Stimulated activated naive CD8-positive, alpha-beta T cell treated with anti-CD3 and anti-CD28 coated beads, Interleukin-15, amount 100 ng/mL, for 72 hours (primary cell): ENCODE data around the gene HPGD.
A peak's percentile ranks its signal among the peaks of the same experiment; 100 is the strongest.

ENCODE experiments used
- ATAC-seq: fragments of 150-1000 bp; cut with Tn5 transposase; 2 replicates; pipeline ENCODE4 v1.10.0; 2021; ENCODE audit warnings: mild to moderate bottlenecking, moderate library complexity
- DNase-seq, 2 donors: peaks; one replicate each; pipeline ENCODE4 v3.0.0; 2021 to 2022
- H3K27ac Mint-ChIP-seq, 2 donors: one replicate each; pipeline ENCODE4 v1.8.0; 2022; ENCODE audit warnings: mild to moderate bottlenecking in 2 of 2, mixed read lengths in 2 of 2, moderate library complexity in 2 of 2
- H3K27me3 Mint-ChIP-seq: one replicate; pipeline ENCODE4 v1.8.0; 2022; ENCODE audit warnings: mixed read lengths
- H3K4me1 Mint-ChIP-seq: one replicate; pipeline ENCODE4 v1.8.0; 2022; ENCODE audit warnings: mild to moderate bottlenecking, mixed read lengths
- H3K4me3 Mint-ChIP-seq, 2 donors: one replicate each; pipeline ENCODE4 v1.8.0; 2022; ENCODE audit warnings: mild to moderate bottlenecking in 2 of 2, mixed read lengths in 2 of 2, moderate library complexity in 1 of 2
- H3K9me3 Mint-ChIP-seq, 2 donors: one replicate each; pipeline ENCODE4 v1.8.0; 2022; ENCODE audit warnings: mixed read lengths in 2 of 2

The HPGD gene

GRCh38 chr4:174538123-174538875 lies 16.0 kb upstream of the HPGD start:
- Mint-ChIP-seq H3K27ac (peak overlapping the region in 1 of 2 donors; percentile 55), H3K27me3 (no peaks in the 10 kb centered on the region), H3K4me1 (peaks cover 5% of the 10 kb centered on the region), H3K4me3 (no peak overlapping the region), H3K9me3 (no peaks in the 10 kb centered on the region)
- ATAC-seq (peak; percentile 98), DNase-seq (peak; percentile 12 to 64)

- ATAC-seq = no peak
- no peak overlapping the region for H3K27ac Mint-ChIP-seq
- no peaks in the 10 kb centered on the region for H3K27me3 Mint-ChIP-seq
- DNase-seq = no peak
- no peaks in the 10 kb centered on the region for H3K9me3 Mint-ChIP-seq
- H3K4me1 Mint-ChIP-seq = peaks cover 5% of the 10 kb centered on the region
- H3K4me3 Mint-ChIP-seq = no peak overlapping the region
These were observed 15.3 kb upstream of the HPGD start for GRCh38 chr4:174537634-174538033.

- DNase-seq (no peak), ATAC-seq (no peak)
- H3K9me3 Mint-ChIP-seq = no peaks in the 10 kb centered on the region
- no peak overlapping the region for H3K27ac Mint-ChIP-seq
- H3K4me3 Mint-ChIP-seq = no peak overlapping the region
- peaks cover 5% of the 10 kb centered on the region for H3K4me1 Mint-ChIP-seq
- no peaks in the 10 kb centered on the region for H3K27me3 Mint-ChIP-seq
These were observed 12.2 kb upstream of the HPGD start for GRCh38 chr4:174534461-174534860.

- no peaks in the 10 kb centered on the region for H3K9me3 Mint-ChIP-seq
- DNase-seq (no peak), ATAC-seq (no peak)
- no peak overlapping the region for H3K4me3 Mint-ChIP-seq
- no peaks in the 10 kb centered on the region for H3K27me3 Mint-ChIP-seq
- H3K27ac Mint-ChIP-seq = no peak overlapping the region
- H3K4me1 Mint-ChIP-seq = no peaks in the 10 kb centered on the region
These were observed 10.2 kb upstream of the HPGD start for GRCh38 chr4:174532445-174532844.

GRCh38 chr4:174531486-174531885 lies 9.2 kb upstream of the HPGD start:
- no peak for ATAC-seq
- Mint-ChIP-seq H3K4me1 (no peaks in the 10 kb centered on the region), H3K27ac (peak overlapping the region in 1 of 2 donors; percentile 20), H3K4me3 (no peak overlapping the region), H3K9me3 (no peaks in the 10 kb centered on the region), H3K27me3 (no peaks in the 10 kb centered on the region)
- DNase-seq = no peak

- Mint-ChIP-seq H3K4me1 (peaks cover 9% of the 10 kb centered on the region), H3K27ac (no peak overlapping the region), H3K9me3 (no peaks in the 10 kb centered on the region), H3K4me3 (no peak overlapping the region), H3K27me3 (no peaks in the 10 kb centered on the region)
- DNase-seq = no peak
- no peak for ATAC-seq
These were observed 5.9 kb upstream of the HPGD start for GRCh38 chr4:174528226-174528625.

GRCh38 chr4:174526731-174527130 lies 4.4 kb upstream of the HPGD start:
- ATAC-seq = no peak
- H3K4me1 Mint-ChIP-seq = peaks cover 9% of the 10 kb centered on the region
- DNase-seq = no peak
- no peak overlapping the region for H3K4me3 Mint-ChIP-seq
- no peaks in the 10 kb centered on the region for H3K9me3 Mint-ChIP-seq
- no peaks in the 10 kb centered on the region for H3K27me3 Mint-ChIP-seq
- no peak overlapping the region for H3K27ac Mint-ChIP-seq

- H3K4me3 Mint-ChIP-seq = no peak overlapping the region
- no peaks in the 10 kb centered on the region for H3K9me3 Mint-ChIP-seq
- H3K4me1 Mint-ChIP-seq = peaks cover 20% of the 10 kb centered on the region
- no peaks in the 10 kb centered on the region for H3K27me3 Mint-ChIP-seq
- ATAC-seq = no peak
- H3K27ac Mint-ChIP-seq = no peak overlapping the region
- no peak for DNase-seq
These were observed 2.0 kb upstream of the HPGD start for GRCh38 chr4:174524242-174524641.

- peak in 1 of 2 donors; percentile 25 for DNase-seq
- ATAC-seq = peak; percentile 37
- Mint-ChIP-seq H3K4me1 (peaks cover 29% of the 10 kb centered on the region), H3K27me3 (no peaks in the 10 kb centered on the region), H3K27ac (peak overlapping the region; percentile 67 to 96), H3K4me3 (peak overlapping the region; percentile 88 to 90), H3K9me3 (no peaks in the 10 kb centered on the region)
These were observed 871 bp upstream of the HPGD start for GRCh38 chr4:174523025-174523693.

- Mint-ChIP-seq H3K4me3 (peak overlapping the region; percentile 88 to 90), H3K27me3 (no peaks in the 10 kb centered on the region), H3K27ac (peak overlapping the region; percentile 35 to 76), H3K4me1 (peaks cover 30% of the 10 kb centered on the region), H3K9me3 (no peaks in the 10 kb centered on the region)
- ATAC-seq = peak; percentile 53
- DNase-seq = peak in 1 of 2 donors; percentile 40
These were observed 497 bp downstream of the HPGD start for GRCh38 chr4:174521800-174522182.

GRCh38 chr4:174520660-174521059 lies 1.6 kb downstream of the HPGD start:
- Mint-ChIP-seq H3K27ac (no peak overlapping the region), H3K4me3 (peak overlapping the region in 1 of 2 donors; percentile 32)
- ATAC-seq = no peak

GRCh38 chr4:174517502-174518445 lies 4.5 kb downstream of the HPGD start:
- DNase-seq (no peak), ATAC-seq (no peak)
- Mint-ChIP-seq H3K27me3 (no peaks in the 10 kb centered on the region), H3K4me1 (peaks cover 41% of the 10 kb centered on the region), H3K27ac (no peak overlapping the region), H3K4me3 (no peak overlapping the region), H3K9me3 (no peaks in the 10 kb centered on the region)

More at GRCh38 chr4:174520660-174521059, 1.6 kb downstream of the HPGD start:
- peaks cover 36% of the 10 kb centered on the region for H3K4me1 Mint-ChIP-seq
- DNase-seq = no peak
- no peaks in the 10 kb centered on the region for H3K9me3 Mint-ChIP-seq
- H3K27me3 Mint-ChIP-seq = no peaks in the 10 kb centered on the region

- ATAC-seq = no peak
These were observed 5.5 kb downstream of the HPGD start for GRCh38 chr4:174516794-174517193.

GRCh38 chr4:174516345-174516744 lies 5.9 kb downstream of the HPGD start:
- Mint-ChIP-seq H3K4me1 (peaks cover 41% of the 10 kb centered on the region), H3K9me3 (no peaks in the 10 kb centered on the region), H3K27ac (no peak overlapping the region), H3K4me3 (no peak overlapping the region), H3K27me3 (no peaks in the 10 kb centered on the region)
- no peak for DNase-seq
- no peak for ATAC-seq

More at GRCh38 chr4:174516794-174517193, 5.5 kb downstream of the HPGD start:
- H3K9me3 Mint-ChIP-seq = no peaks in the 10 kb centered on the region
- no peaks in the 10 kb centered on the region for H3K27me3 Mint-ChIP-seq
- peaks cover 41% of the 10 kb centered on the region for H3K4me1 Mint-ChIP-seq
- no peak overlapping the region for H3K27ac Mint-ChIP-seq
- no peak overlapping the region for H3K4me3 Mint-ChIP-seq
- no peak for DNase-seq

- no peak overlapping the region for H3K4me3 Mint-ChIP-seq
- no peak overlapping the region for H3K27ac Mint-ChIP-seq
- ATAC-seq (no peak), DNase-seq (no peak)
- H3K27me3 Mint-ChIP-seq = no peaks in the 10 kb centered on the region
- no peaks in the 10 kb centered on the region for H3K9me3 Mint-ChIP-seq
- peaks cover 20% of the 10 kb centered on the region for H3K4me1 Mint-ChIP-seq
These were observed 9.5 kb downstream of the HPGD start for GRCh38 chr4:174512745-174513144.
